Mesenchymal stem cell (in vitro differentiated cells and primary cell): Measurements from ENCODE around the gene OSTM1.
A peak's percentile ranks its signal among the peaks of the same experiment; 100 is the strongest.

Experiments used
- DNase-seq: peaks from one replicate; pipeline ENCODE4 v3.0.0-alpha.2; 2013
- H2AFZ ChIP-seq: one replicate; pipeline ENCODE4 v1.6.1; 2013; ENCODE audit warnings: low read depth, mild to moderate bottlenecking, control low read depth, inconsistent platforms, low read length, moderate library complexity
- H2AK5ac ChIP-seq: 2 replicates; pipeline ENCODE4 v1.6.1; 2013; ENCODE audit warnings: low read length, moderate library complexity, mild to moderate bottlenecking, inconsistent platforms; ENCODE audit not compliant: severe bottlenecking
- H2BK120ac ChIP-seq: one replicate; pipeline ENCODE4 v1.6.1; 2013; ENCODE audit warnings: low read depth, mild to moderate bottlenecking, inconsistent platforms, low read length, moderate library complexity
- H2BK12ac ChIP-seq, 2 experiments: one replicate each; pipeline ENCODE4 v1.6.1; 2013; ENCODE audit warnings: inconsistent platforms in 2 of 2, low read length in 2 of 2, mild to moderate bottlenecking in 2 of 2, moderate library complexity in 2 of 2, control low read depth in 1 of 2
- H2BK15ac ChIP-seq: one replicate; pipeline ENCODE4 v1.6.1; 2013; ENCODE audit warnings: mild to moderate bottlenecking, low read depth, inconsistent platforms; ENCODE audit not compliant: poor library complexity, severe bottlenecking
- H2BK5ac ChIP-seq: 2 replicates; pipeline ENCODE4 v1.6.1; 2013; ENCODE audit warnings: low read depth, mild to moderate bottlenecking, low read length, control low read depth, inconsistent platforms; ENCODE audit not compliant: poor library complexity, severe bottlenecking
- H3K14ac ChIP-seq, 2 experiments: one replicate each; pipeline ENCODE4 v1.6.1; 2013; ENCODE audit warnings: inconsistent platforms in 2 of 2, low read length in 2 of 2, control low read depth in 1 of 2, mild to moderate bottlenecking in 1 of 2, moderate library complexity in 1 of 2
- H3K18ac ChIP-seq, 2 experiments: one replicate each; pipeline ENCODE4 v1.6.1; 2013; ENCODE audit warnings: inconsistent platforms in 2 of 2, low read length in 2 of 2, control low read depth in 1 of 2, low read depth in 1 of 2, mild to moderate bottlenecking in 1 of 2
- H3K23ac ChIP-seq, 2 experiments: one replicate each; pipeline ENCODE4 v1.6.1; 2013; ENCODE audit warnings: inconsistent platforms in 2 of 2, low read length in 2 of 2, mild to moderate bottlenecking in 2 of 2, moderate library complexity in 2 of 2, control low read depth in 1 of 2
- H3K27ac ChIP-seq: 2 replicates; pipeline ENCODE4 v1.5.1; 2013; ENCODE audit warnings: mild to moderate bottlenecking, moderate library complexity, low read length, control low read depth, inconsistent platforms; ENCODE audit not compliant: poor library complexity, severe bottlenecking
- H3K27me3 ChIP-seq, 2 experiments: 2 replicates each; pipeline versions ENCODE4 v1.6.1 to v1.7.0; 2013; ENCODE audit warnings: low read length in 2 of 2, mild to moderate bottlenecking in 2 of 2, moderate library complexity in 2 of 2, control low read depth in 1 of 2, inconsistent platforms in 1 of 2; ENCODE audit not compliant: control insufficient read depth in 1 of 2, insufficient read depth in 1 of 2
- H3K36me3 ChIP-seq, 2 experiments: 2 replicates each; pipeline versions ENCODE4 v1.6.1 to v1.7.0; 2013; ENCODE audit warnings: low read length in 2 of 2, control low read depth in 1 of 2, inconsistent platforms in 1 of 2, low read depth in 1 of 2, mild to moderate bottlenecking in 1 of 2; ENCODE audit not compliant: insufficient read depth in 2 of 2, control insufficient read depth in 1 of 2
- H3K4ac ChIP-seq, 2 experiments: one replicate each; pipeline ENCODE4 v1.6.1; 2013; ENCODE audit warnings: inconsistent platforms in 2 of 2, low read length in 2 of 2, mild to moderate bottlenecking in 2 of 2, moderate library complexity in 2 of 2, control low read depth in 1 of 2, low read depth in 1 of 2
- H3K4me1 ChIP-seq: 2 replicates; pipeline ENCODE4 v1.6.1; 2013; ENCODE audit warnings: low read depth, low read length, control low read depth; ENCODE audit not compliant: control insufficient read depth, insufficient read depth
- H3K4me2 ChIP-seq: 2 replicates; pipeline ENCODE4 v1.6.1; 2013; ENCODE audit warnings: low read length, mild to moderate bottlenecking, inconsistent platforms; ENCODE audit not compliant: poor library complexity, severe bottlenecking
- H3K4me3 ChIP-seq, 2 experiments: 2 replicates each; pipeline versions ENCODE4 v1.5.1 to v1.7.0; 2013; ENCODE audit warnings: low read length in 2 of 2, mild to moderate bottlenecking in 2 of 2, control low read depth in 1 of 2, low read depth in 1 of 2; ENCODE audit not compliant: insufficient read depth in 1 of 2
- H3K79me1 ChIP-seq: replicated peaks from 2 replicates; pipeline ENCODE4 v1.6.1; 2013; ENCODE audit warnings: mild to moderate bottlenecking, control low read depth, low read length, inconsistent platforms; ENCODE audit not compliant: poor library complexity, severe bottlenecking
- H3K9ac ChIP-seq: 2 replicates; pipeline ENCODE4 v1.7.0; 2013; ENCODE audit warnings: mild to moderate bottlenecking, low read length, moderate library complexity
- H3K9me3 ChIP-seq: 2 replicates; pipeline ENCODE4 v1.7.0; 2013; ENCODE audit warnings: mild to moderate bottlenecking, low read length; ENCODE audit not compliant: control insufficient read depth
- H4K8ac ChIP-seq: one replicate; pipeline ENCODE4 v1.6.1; 2013; ENCODE audit warnings: inconsistent platforms, mild to moderate bottlenecking, low read length, moderate library complexity
- H4K91ac ChIP-seq: one replicate; pipeline ENCODE4 v1.6.1; 2013; ENCODE audit warnings: mild to moderate bottlenecking, low read length, inconsistent platforms
- WGBS: methylation state at CpG from one replicate; pipeline ENCODE4 v1.1.7; 2013; ENCODE audit warnings: mixed read lengths; 5-methylcytosine and 5-hydroxymethylcytosine counted together

Gene OSTM1

DNA sequence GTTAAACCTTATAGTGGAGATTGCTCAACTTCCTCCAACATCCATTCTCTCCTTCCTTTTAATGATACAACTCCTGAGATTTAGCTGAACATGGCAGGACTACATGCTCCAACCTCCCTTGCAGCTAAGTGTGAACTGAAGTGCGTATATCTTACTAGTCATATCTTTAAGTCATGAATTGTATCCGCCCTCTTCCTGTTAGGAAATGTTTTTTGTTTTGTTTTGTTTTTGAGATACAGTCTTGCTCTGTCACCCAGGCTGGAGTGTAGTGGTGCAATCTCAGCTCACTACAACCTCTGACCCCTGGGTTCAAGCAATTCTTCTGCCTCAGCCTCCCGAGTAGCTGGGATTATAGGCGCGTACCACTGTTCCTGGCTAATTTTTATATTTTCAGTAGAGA lies 8.8 kb upstream of the OSTM1 start:
- no peaks in the 10 kb centered on the region for H3K9me3 ChIP-seq
- no peak overlapping the region for H2AFZ ChIP-seq
- no peak overlapping the region for H2BK5ac ChIP-seq
- WGBS = 100% methylated on average over 3 of the region's 5 CpGs
- H2AK5ac ChIP-seq = no peak overlapping the region
- H3K27ac ChIP-seq = no peak overlapping the region
- H3K4ac ChIP-seq = no peak overlapping the region
- H3K4me3 ChIP-seq = no peak overlapping the region
- H3K27me3 ChIP-seq = no peaks in the 10 kb centered on the region
- no peak overlapping the region for H3K23ac ChIP-seq
- no peaks in the 10 kb centered on the region for H3K79me1 ChIP-seq
- peak; percentile 4 for DNase-seq
- no peak overlapping the region for H4K8ac ChIP-seq
- no peak overlapping the region for H3K4me2 ChIP-seq
- no peak overlapping the region for H2BK12ac ChIP-seq
- no peak overlapping the region for H3K18ac ChIP-seq
- peaks cover 9% of the 10 kb centered on the region for H3K4me1 ChIP-seq
- H3K36me3 ChIP-seq = no peaks in the 10 kb centered on the region
- H4K91ac ChIP-seq = no peak overlapping the region
- no peak overlapping the region for H3K9ac ChIP-seq
- H2BK15ac ChIP-seq = no peak overlapping the region
- no peak overlapping the region for H2BK120ac ChIP-seq
- H3K14ac ChIP-seq = no peak overlapping the region

DNA sequence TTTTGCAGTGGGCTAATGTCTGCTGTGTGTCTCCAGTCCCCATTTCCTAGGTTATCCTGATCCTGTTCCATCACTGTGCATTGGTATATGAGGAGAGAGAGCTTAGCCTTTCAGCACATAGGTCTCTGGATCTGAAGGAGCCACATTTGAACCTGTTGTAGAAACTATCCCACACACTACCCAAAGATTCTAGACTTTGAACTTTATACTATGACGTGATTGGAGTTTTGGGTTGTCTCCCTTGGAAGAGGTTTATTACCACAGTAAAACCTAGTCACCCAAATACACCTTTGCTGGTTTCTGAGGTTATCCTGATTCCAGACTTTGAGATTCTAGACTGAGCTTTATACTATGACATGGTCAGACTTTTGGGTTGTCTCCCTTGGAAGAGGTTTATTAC lies 8.0 kb upstream of the OSTM1 start:
- H2BK120ac ChIP-seq = no peak overlapping the region
- DNase-seq = no peak
- H3K36me3 ChIP-seq = no peaks in the 10 kb centered on the region
- H3K27me3 ChIP-seq = no peaks in the 10 kb centered on the region
- H4K91ac ChIP-seq = no peak overlapping the region
- H2BK15ac ChIP-seq = no peak overlapping the region
- no peak overlapping the region for H3K14ac ChIP-seq
- no peak overlapping the region for H3K4me3 ChIP-seq
- H3K4me2 ChIP-seq = no peak overlapping the region
- H2BK12ac ChIP-seq = no peak overlapping the region
- no peaks in the 10 kb centered on the region for H3K9me3 ChIP-seq
- H2AK5ac ChIP-seq = no peak overlapping the region
- WGBS = no CpG with 5 or more reads among the region's 1 CpG
- no peak overlapping the region for H3K4ac ChIP-seq
- no peak overlapping the region for H3K27ac ChIP-seq
- H3K9ac ChIP-seq = no peak overlapping the region
- H3K18ac ChIP-seq = no peak overlapping the region
- no peaks in the 10 kb centered on the region for H3K79me1 ChIP-seq
- no peak overlapping the region for H2AFZ ChIP-seq
- peaks cover 9% of the 10 kb centered on the region for H3K4me1 ChIP-seq
- H3K23ac ChIP-seq = no peak overlapping the region
- no peak overlapping the region for H2BK5ac ChIP-seq
- no peak overlapping the region for H4K8ac ChIP-seq

GRCh38 chr6:108080010-108080780 lies 5.7 kb upstream of the OSTM1 start:
- no peak overlapping the region for H3K4me2 ChIP-seq
- no peaks in the 10 kb centered on the region for H3K36me3 ChIP-seq
- DNase-seq = peak; percentile 42
- H3K9ac ChIP-seq = no peak overlapping the region
- no peaks in the 10 kb centered on the region for H3K79me1 ChIP-seq
- no peak overlapping the region for H2BK120ac ChIP-seq
- no peak overlapping the region for H4K91ac ChIP-seq
- H2BK5ac ChIP-seq = peak overlapping the region; percentile 35
- no peak overlapping the region for H4K8ac ChIP-seq
- no peak overlapping the region for H3K4ac ChIP-seq
- no peak overlapping the region for H2AK5ac ChIP-seq
- H3K27ac ChIP-seq = peak overlapping the region; percentile 63
- peaks cover 13% of the 10 kb centered on the region for H3K4me1 ChIP-seq
- no peaks in the 10 kb centered on the region for H3K9me3 ChIP-seq
- H2AFZ ChIP-seq = no peak overlapping the region
- WGBS = 56% methylated on average over 2 of the region's 2 CpGs
- no peak overlapping the region for H3K18ac ChIP-seq
- H3K27me3 ChIP-seq = no peaks in the 10 kb centered on the region
- no peak overlapping the region for H2BK15ac ChIP-seq
- no peak overlapping the region for H2BK12ac ChIP-seq
- no peak overlapping the region for H3K14ac ChIP-seq
- no peak overlapping the region for H3K23ac ChIP-seq
- no peak overlapping the region for H3K4me3 ChIP-seq

GRCh38 chr6:108078191-108078590 lies 3.6 kb upstream of the OSTM1 start:
- H3K4me3 ChIP-seq = no peak overlapping the region
- no CpG with 5 or more reads among the region's 1 CpG for WGBS
- H3K27me3 ChIP-seq = no peaks in the 10 kb centered on the region
- no peak overlapping the region for H2AFZ ChIP-seq
- H2BK15ac ChIP-seq = no peak overlapping the region
- no peak overlapping the region for H3K4ac ChIP-seq
- H3K4me1 ChIP-seq = peaks cover 14% of the 10 kb centered on the region
- no peak overlapping the region for H2AK5ac ChIP-seq
- peaks cover 9% of the 10 kb centered on the region for H3K79me1 ChIP-seq
- H2BK120ac ChIP-seq = no peak overlapping the region
- no peak for DNase-seq
- no peaks in the 10 kb centered on the region for H3K36me3 ChIP-seq
- H4K8ac ChIP-seq = no peak overlapping the region
- H3K23ac ChIP-seq = no peak overlapping the region
- H3K27ac ChIP-seq = peak overlapping the region; percentile 61
- H3K14ac ChIP-seq = no peak overlapping the region
- no peak overlapping the region for H3K4me2 ChIP-seq
- no peak overlapping the region for H2BK12ac ChIP-seq
- H2BK5ac ChIP-seq = no peak overlapping the region
- H3K9me3 ChIP-seq = no peaks in the 10 kb centered on the region
- no peak overlapping the region for H3K18ac ChIP-seq
- H3K9ac ChIP-seq = no peak overlapping the region
- H4K91ac ChIP-seq = no peak overlapping the region
